Esophagus muscularis mucosa (tissue), 4 donors: ENCODE data around the gene SELENOF. TPM values are rescaled to one million over a fixed set of nuclear protein-coding genes. Genes with fewer than 3 reads are reported as not detected.
A peak's percentile ranks its signal among the peaks of the same experiment; 100 is the strongest.

Experiments used
- DNase-seq: peaks from one replicate; pipeline ENCODE4 v3.0.0-alpha.2; 2017; ENCODE audit errors: extremely low spot score
- H3K27ac ChIP-seq, 4 donors: fragments of 200-600 bp; sonication (generic); replicated peaks in 1 of 4; 1 replicate in 3 of 4; 2 replicates in 1 of 4; pipeline ENCODE4 v1.5.1; 2016 to 2019; ENCODE audit warnings: mild to moderate bottlenecking in 1 of 4
- H3K27me3 ChIP-seq, 4 donors: fragments of 200-600 bp; sonication (generic); one replicate each; pipeline versions ENCODE4 v1.5.1 to v1.6.0; 2016 to 2019
- H3K36me3 ChIP-seq, 4 donors: fragments of 200-600 bp; sonication (generic); one replicate each; pipeline ENCODE4 v1.5.1; 2016 to 2019
- H3K4me1 ChIP-seq, 4 donors: fragments of 200-600 bp; sonication (generic); one replicate each; pipeline ENCODE4 v1.5.1; 2016 to 2019
- H3K4me3 ChIP-seq, 4 donors: fragments of 200-600 bp; sonication (generic); 1 replicate in 2 of 4; 2 replicates in 2 of 4; pipeline ENCODE4 v1.5.1; 2016 to 2019; ENCODE audit warnings: mild to moderate bottlenecking in 4 of 4, moderate library complexity in 1 of 4
- H3K9me3 ChIP-seq, 4 donors: fragments of 200-600 bp; sonication (generic); 1 replicate in 3 of 4; 2 replicates in 1 of 4; pipeline ENCODE4 v1.5.1; 2016 to 2019
- EP300 ChIP-seq: sonication (generic); formaldehyde crosslinking; IDR thresholded peaks from one replicate; pipeline ENCODE4 v1.6.1; 2017; ENCODE audit warnings: antibody characterized with exemption
- POLR2A ChIP-seq: fragments of 450-650 bp; IDR thresholded peaks from one replicate; pipeline ENCODE4 v1.6.1; 2017; ENCODE audit warnings: antibody characterized with exemption, moderate library complexity, mild to moderate bottlenecking, low read depth
- POLR2AphosphoS5 ChIP-seq, 2 donors: sonication (generic); formaldehyde crosslinking; IDR thresholded peaks; one replicate each; pipeline ENCODE4 v1.6.1; 2017; ENCODE audit warnings: antibody characterized with exemption in 2 of 2
- WGBS: methylation state at CpG from one replicate; pipeline ENCODE4 v1.1.5; 2018; 5-methylcytosine and 5-hydroxymethylcytosine counted together
- intact Hi-C: fragments of 100-400 bp; cut with DNase I; formaldehyde crosslinking; loops from one replicate; pipeline ENCODE4 v1.15.1; 2023
- total RNA-seq, 4 donors: library from RNA; depleted of rRNA; stranded (reverse); fragments of >200 nt; gene quantifications; one replicate each; pipeline versions ENCODE4 v1.1.0 to v1.2.1, GENCODE V29; 2016
- TF ChIP-seq, protein P1 (sequence below), 3 experiments: fragments of 200-600 bp in 2 of 3; fragments of 450-650 bp in 1 of 3; sonication (generic) in 2 of 3; IDR thresholded peaks; one replicate each; pipeline ENCODE4 v1.5.1; 2017 to 2019; ENCODE audit warnings: antibody characterized with exemption in 3 of 3, mild to moderate bottlenecking in 2 of 3, moderate library complexity in 1 of 3

Gene SELENOF
- total RNA-seq, 4 donors from 2014 or later = 76.8 to 103 (median 89.4) TPM

DNA sequence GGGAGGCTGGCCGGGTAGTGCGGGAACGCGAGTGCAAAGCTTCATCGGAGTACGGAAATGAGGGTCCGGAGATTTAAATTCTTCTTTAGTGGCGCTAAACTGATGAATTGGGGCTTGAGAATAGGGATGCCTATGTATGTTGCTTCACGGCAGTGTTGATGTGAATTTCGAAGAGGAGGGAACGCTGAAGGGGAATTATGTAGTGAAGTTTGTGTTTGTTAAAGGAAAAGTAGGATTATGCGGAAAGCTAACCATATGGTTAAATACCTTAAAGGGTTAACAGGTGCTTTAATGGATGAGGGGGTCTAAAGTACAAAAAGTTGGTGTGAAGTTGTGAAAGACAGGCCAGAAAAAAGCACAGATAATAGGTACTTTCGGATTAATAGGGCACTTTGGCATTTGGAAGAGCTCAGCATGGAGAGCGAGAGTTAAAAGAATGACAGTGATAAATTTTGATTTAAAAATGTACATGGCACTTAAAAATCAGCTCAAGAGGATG lies 1.9 kb upstream of the SELENOF start:
- DNase-seq = no peak
- Histone ChIP-seq H3K4me1 (peaks cover 16 to 41% (median 35%) of the 10 kb centered on the region in 4 donors), H3K9me3 (no peaks in the 10 kb centered on the region), H3K27ac (peak overlapping the region; percentile 86 to 94 (median 89)), H3K36me3 (no peaks in the 10 kb centered on the region), H3K27me3 (no peaks in the 10 kb centered on the region), H3K4me3 (peak overlapping the region; percentile 76 to 92 (median 86))
- 3% methylated on average over 14 of the region's 14 CpGs for whole genome bisulfite sequencing
- no peak for TF ChIP-seq EP300
- TF ChIP-seq POLR2A = no peak
- intact Hi-C loops = loop anchor here (10.0 kb wide), 1 partner anchor 211 kb away; the partner anchor contains the start of gene SH3GLB1

DNA sequence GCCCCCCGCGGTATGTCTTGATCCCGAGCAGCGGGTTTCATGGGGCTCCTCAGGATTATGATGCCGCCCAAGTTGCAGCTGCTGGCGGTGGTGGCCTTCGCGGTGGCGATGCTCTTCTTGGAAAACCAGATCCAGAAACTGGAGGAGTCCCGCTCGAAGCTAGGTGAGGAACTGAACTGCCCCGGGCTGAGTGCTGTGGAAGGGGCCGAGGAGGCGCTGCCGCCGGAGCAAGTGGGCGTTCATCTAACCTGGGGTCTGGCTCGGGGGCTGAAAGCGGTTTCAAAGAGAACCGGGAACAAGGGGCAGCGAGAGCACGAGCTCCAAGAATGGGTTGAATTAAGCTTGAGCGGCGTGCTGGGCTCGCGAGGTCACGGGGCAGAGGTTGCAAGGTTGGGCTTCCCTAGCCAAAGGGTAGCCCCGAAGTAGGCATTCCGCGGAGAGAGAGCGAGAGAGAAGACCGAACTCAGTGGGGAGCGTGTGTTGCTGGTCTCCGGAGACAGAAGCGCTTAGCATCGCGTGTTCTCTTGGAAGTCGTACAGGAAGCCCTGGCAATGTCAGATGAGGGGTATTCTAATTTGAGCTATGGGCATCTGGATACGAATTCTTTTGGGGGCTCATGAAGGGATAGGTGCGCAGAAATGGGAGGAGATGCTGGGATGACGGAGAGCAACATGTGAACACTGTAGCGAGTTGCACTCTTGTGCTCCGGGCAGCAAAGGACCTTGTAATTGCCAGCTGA lies 1.2 kb upstream of the SELENOF start:
- intact Hi-C loops = loop anchor here (10.0 kb wide), 1 partner anchor 210 kb away; the partner anchor contains the start of gene SH3GLB1
- under 1% methylated on average over 32 of the region's 43 CpGs for WGBS

GRCh38 chr1:86914601-86914997 lies 673 bp upstream of the SELENOF start, which contains the start of gene HS2ST1:
Gene HS2ST1 (plus strand): TSS chr1:86914635.
- Histone ChIP-seq H3K36me3 (peaks cover 0 to 8% (median 3%) of the 10 kb centered on the region in 4 donors), H3K9me3 (no peaks in the 10 kb centered on the region), H3K4me3 (peak within 1 kb of the TSS; percentile 76 to 92 (median 86)), H3K27ac (peak within 1 kb of the TSS; percentile 86 to 94 (median 89)), H3K4me1 (peaks cover 16 to 44% (median 37%) of the 10 kb centered on the region in 4 donors), H3K27me3 (no peaks in the 10 kb centered on the region)
- DNase-seq = no peak
- intact Hi-C loops = loop anchor here (10.0 kb wide), 1 partner anchor 210 kb away; the partner anchor contains the start of gene SH3GLB1
- 1% methylated on average over 15 of the region's 45 CpGs for WGBS
- TF ChIP-seq, protein P1, sequence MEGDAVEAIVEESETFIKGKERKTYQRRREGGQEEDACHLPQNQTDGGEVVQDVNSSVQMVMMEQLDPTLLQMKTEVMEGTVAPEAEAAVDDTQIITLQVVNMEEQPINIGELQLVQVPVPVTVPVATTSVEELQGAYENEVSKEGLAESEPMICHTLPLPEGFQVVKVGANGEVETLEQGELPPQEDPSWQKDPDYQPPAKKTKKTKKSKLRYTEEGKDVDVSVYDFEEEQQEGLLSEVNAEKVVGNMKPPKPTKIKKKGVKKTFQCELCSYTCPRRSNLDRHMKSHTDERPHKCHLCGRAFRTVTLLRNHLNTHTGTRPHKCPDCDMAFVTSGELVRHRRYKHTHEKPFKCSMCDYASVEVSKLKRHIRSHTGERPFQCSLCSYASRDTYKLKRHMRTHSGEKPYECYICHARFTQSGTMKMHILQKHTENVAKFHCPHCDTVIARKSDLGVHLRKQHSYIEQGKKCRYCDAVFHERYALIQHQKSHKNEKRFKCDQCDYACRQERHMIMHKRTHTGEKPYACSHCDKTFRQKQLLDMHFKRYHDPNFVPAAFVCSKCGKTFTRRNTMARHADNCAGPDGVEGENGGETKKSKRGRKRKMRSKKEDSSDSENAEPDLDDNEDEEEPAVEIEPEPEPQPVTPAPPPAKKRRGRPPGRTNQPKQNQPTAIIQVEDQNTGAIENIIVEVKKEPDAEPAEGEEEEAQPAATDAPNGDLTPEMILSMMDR (IDR thresholded peaks at IDR 0.05) = no peak
- TF ChIP-seq EP300 (no peak), POLR2A (peak; percentile 36), POLR2AphosphoS5 (IDR thresholded peaks at IDR 0.05) (peak in 1 of 2 donors; percentile 65)

More for the DNA sequence above, 1.2 kb upstream of the SELENOF start:
- H3K36me3 ChIP-seq = peaks cover 0 to 5% (median 0%) of the 10 kb centered on the region in 4 donors
- peak overlapping the region; percentile 86 to 94 (median 89) for H3K27ac ChIP-seq
- H3K9me3 ChIP-seq = no peaks in the 10 kb centered on the region
- peak overlapping the region; percentile 76 to 92 (median 86) for H3K4me3 ChIP-seq
- no peaks in the 10 kb centered on the region for H3K27me3 ChIP-seq
- H3K4me1 ChIP-seq = peaks cover 16 to 44% (median 37%) of the 10 kb centered on the region in 4 donors
- TF ChIP-seq POLR2AphosphoS5 (IDR thresholded peaks at IDR 0.05) (peak; percentile 66 to 67), EP300 (no peak)
- DNase-seq = no peak

- intact Hi-C loops = loop anchor here (10.0 kb wide), 1 partner anchor 209 kb away; the partner anchor contains the start of gene SH3GLB1
- H3K27ac ChIP-seq = peak overlapping the region; percentile 86 to 94 (median 89)
- H3K4me3 ChIP-seq = peak overlapping the region; percentile 76 to 92 (median 86)
- DNase-seq = no peak
- H3K36me3 ChIP-seq = peaks cover 0 to 8% (median 3%) of the 10 kb centered on the region in 4 donors
- H3K27me3 ChIP-seq = no peaks in the 10 kb centered on the region
- H3K4me1 ChIP-seq = peaks cover 16 to 50% (median 39%) of the 10 kb centered on the region in 4 donors
- TF ChIP-seq POLR2A = no peak
- WGBS = under 1% methylated on average over 17 of the region's 17 CpGs
- H3K9me3 ChIP-seq = no peaks in the 10 kb centered on the region
These were observed 479 bp downstream of the SELENOF start for GRCh38 chr1:86913399-86913895.

- no peaks in the 10 kb centered on the region for H3K27me3 ChIP-seq
- intact Hi-C loops = loop anchor here (10.0 kb wide), 1 partner anchor 208 kb away; the partner anchor contains the start of gene SH3GLB1
- H3K36me3 ChIP-seq = peaks cover 0 to 14% (median 3%) of the 10 kb centered on the region in 4 donors
- peak overlapping the region; percentile 76 to 92 (median 86) for H3K4me3 ChIP-seq
- 32% methylated on average over 6 of the region's 6 CpGs for WGBS
- no peak for DNase-seq
- H3K27ac ChIP-seq = peak overlapping the region in 2 of 4 donors; percentile 35 to 90
- no peaks in the 10 kb centered on the region for H3K9me3 ChIP-seq
- peaks cover 16 to 50% (median 39%) of the 10 kb centered on the region in 4 donors for H3K4me1 ChIP-seq
- no peak for TF ChIP-seq POLR2AphosphoS5 (IDR thresholded peaks at IDR 0.05)
- no peak for TF ChIP-seq EP300
- TF ChIP-seq POLR2A = no peak
- TF ChIP-seq, protein P1 (IDR thresholded peaks at IDR 0.05) = no peak
These were observed 1.5 kb downstream of the SELENOF start for GRCh38 chr1:86912281-86912900.
